ENCODE data around the gene IL10RA. TPM values are rescaled to one million over a fixed set of nuclear protein-coding genes. Genes with fewer than 3 reads are reported as not detected.
A peak's percentile ranks its signal among the peaks of the same experiment; 100 is the strongest.

IL10RA gene
- polyA plus RNA-seq, 3 donors: 152 to 413 (median 226) TPM

DNA sequence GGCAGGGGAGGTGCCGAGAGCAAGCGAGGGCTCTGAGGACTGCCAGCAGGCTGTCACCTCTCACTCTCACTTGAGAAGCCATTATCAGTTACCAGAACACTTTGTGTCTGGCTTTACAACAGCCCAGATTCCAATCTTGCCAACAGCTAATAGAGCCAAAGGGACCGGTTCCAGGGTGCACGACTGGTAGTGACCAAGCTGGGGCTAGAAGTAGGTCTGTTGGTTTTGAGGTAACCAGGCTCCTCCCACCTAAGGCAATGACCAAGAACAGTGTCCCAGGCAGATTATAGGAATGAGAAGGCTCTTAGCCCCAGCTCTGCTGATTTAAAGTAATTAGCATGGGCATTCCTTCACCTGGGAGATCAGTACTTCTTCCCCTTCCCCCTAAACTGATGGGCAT, 7.2 kb upstream of the IL10RA start:
- no peak for DNase-seq
- 92% methylated on average over 2 of the region's 4 CpGs for WGBS (ENCODE audit: insufficient coverage)
- Mint-ChIP-seq H3K4me1 (peaks cover 85% of the 10 kb centered on the region), H3K36me3 (peaks cover 13 to 14% of the 10 kb centered on the region in 2 donors), H3K27ac (peak overlapping the region; percentile 97 to 100 (median 98)), H3K4me3 (peak overlapping the region in 1 of 2 donors; percentile 73), H3K27me3 (ENCODE audit: low read depth in 3 of 3) (peaks cover 0 to 4% (median 0%) of the 10 kb centered on the region in 3 donors), H3K9me3 (peaks cover 0 to 4% (median 0%) of the 10 kb centered on the region in 7 donors)
- H3K79me2 ChIP-seq (ENCODE audit: insufficient read depth, low read length): peaks cover 3% of the 10 kb centered on the region
- peaks cover 71 to 79% of the 10 kb centered on the region in 2 donors for H3K4me1 ChIP-seq (ENCODE audit: control insufficient read depth in 1 of 2, insufficient read depth in 2 of 2, low read length in 2 of 2)
- no peak overlapping the region for H2AFZ ChIP-seq (ENCODE audit: insufficient read depth, low read depth, low read length, poor library complexity, severe bottlenecking)
- H3K9ac ChIP-seq (ENCODE audit: insufficient read depth, low read length, poor library complexity, severe bottlenecking): peak overlapping the region; percentile 72
- no peaks in the 10 kb centered on the region for H3K27me3 ChIP-seq (ENCODE audit: control insufficient read depth in 2 of 2, insufficient read depth in 2 of 2, low read length in 2 of 2)
- H3K36me3 ChIP-seq (replicated peaks in 1 of 2; ENCODE audit: control insufficient read depth in 1 of 2, insufficient read depth in 2 of 2, low read length in 2 of 2): no peaks in the 10 kb centered on the region
- TF ChIP-seq, protein P1, sequence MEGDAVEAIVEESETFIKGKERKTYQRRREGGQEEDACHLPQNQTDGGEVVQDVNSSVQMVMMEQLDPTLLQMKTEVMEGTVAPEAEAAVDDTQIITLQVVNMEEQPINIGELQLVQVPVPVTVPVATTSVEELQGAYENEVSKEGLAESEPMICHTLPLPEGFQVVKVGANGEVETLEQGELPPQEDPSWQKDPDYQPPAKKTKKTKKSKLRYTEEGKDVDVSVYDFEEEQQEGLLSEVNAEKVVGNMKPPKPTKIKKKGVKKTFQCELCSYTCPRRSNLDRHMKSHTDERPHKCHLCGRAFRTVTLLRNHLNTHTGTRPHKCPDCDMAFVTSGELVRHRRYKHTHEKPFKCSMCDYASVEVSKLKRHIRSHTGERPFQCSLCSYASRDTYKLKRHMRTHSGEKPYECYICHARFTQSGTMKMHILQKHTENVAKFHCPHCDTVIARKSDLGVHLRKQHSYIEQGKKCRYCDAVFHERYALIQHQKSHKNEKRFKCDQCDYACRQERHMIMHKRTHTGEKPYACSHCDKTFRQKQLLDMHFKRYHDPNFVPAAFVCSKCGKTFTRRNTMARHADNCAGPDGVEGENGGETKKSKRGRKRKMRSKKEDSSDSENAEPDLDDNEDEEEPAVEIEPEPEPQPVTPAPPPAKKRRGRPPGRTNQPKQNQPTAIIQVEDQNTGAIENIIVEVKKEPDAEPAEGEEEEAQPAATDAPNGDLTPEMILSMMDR (IDR thresholded peaks at IDR 0.05): no peak
- peak overlapping the region in 1 of 3 experiments; percentile 57 for H3K4me3 ChIP-seq (replicated peaks in 1 of 3; ENCODE audit: low read depth in 2 of 3, low read length in 3 of 3)
- no peaks in the 10 kb centered on the region for H4K20me1 ChIP-seq (ENCODE audit: insufficient read depth, low read length)
- H3K9me3 ChIP-seq (replicated peaks in 1 of 2; ENCODE audit: control insufficient read depth in 1 of 2, insufficient read depth in 1 of 2, low read length in 2 of 2): no peaks in the 10 kb centered on the region
- peak overlapping the region; percentile 93 to 98 for H3K27ac ChIP-seq (ENCODE audit: low read depth in 1 of 2, low read length in 2 of 2)
- H3K4me2 ChIP-seq (replicated peaks; ENCODE audit: extremely low read depth, low read length, poor library complexity, severe bottlenecking): peak overlapping the region; percentile 66
- intact Hi-C loops (cut with micrococcal nuclease): loop anchor here in 1 of 2 donors (1.0 kb wide), 1 partner anchor 9 kb away; no protein-coding TSS in a partner anchor

DNA sequence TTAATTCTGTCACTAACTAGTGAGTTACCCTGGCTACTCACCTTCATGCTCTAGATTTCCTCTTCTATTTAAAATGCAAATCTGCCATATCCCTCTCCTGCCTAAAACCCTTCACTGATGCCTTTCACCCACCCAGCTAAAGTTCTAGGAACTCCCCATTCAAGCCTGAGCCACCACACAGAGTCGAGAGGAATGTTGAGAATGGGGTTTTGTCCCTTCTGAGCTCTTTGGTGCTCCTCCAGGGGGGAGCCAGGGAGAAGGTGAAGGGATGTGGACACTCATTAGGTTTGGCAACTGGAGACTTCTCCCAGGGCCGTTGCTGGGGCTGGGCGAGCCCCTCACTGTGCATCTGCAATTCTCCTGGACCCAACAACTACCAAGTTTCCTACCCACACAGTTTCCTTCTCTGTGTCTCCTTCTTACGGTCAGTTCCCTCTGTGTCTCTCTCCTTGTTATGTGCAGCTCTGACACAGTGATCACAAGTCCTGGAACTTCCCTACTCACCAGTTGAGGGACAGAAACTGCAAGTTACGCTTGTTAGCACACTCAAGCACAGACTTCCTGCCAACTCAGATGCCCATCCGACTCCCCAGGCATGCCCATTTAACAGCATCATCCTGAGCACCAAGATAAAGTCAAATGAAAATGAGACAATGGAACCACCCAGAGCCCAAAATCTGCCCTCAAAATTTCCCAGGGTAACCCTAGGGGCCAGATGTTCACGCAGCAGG, 6.5 kb upstream of the IL10RA start:
- H3K27me3 ChIP-seq (ENCODE audit: control insufficient read depth in 2 of 2, insufficient read depth in 2 of 2, low read length in 2 of 2): no peaks in the 10 kb centered on the region
- H3K9ac ChIP-seq (ENCODE audit: insufficient read depth, low read length, poor library complexity, severe bottlenecking): peak overlapping the region; percentile 72
- no peaks in the 10 kb centered on the region for H3K36me3 ChIP-seq (replicated peaks in 1 of 2; ENCODE audit: control insufficient read depth in 1 of 2, insufficient read depth in 2 of 2, low read length in 2 of 2)
- Mint-ChIP-seq H3K4me3 (peak overlapping the region; percentile 54 to 73), H3K4me1 (peaks cover 85% of the 10 kb centered on the region), H3K9me3 (peaks cover 0 to 5% (median 0%) of the 10 kb centered on the region in 7 donors), H3K27ac (peak overlapping the region; percentile 97 to 100 (median 98)), H3K36me3 (peaks cover 15% of the 10 kb centered on the region in 2 donors), H3K27me3 (ENCODE audit: low read depth in 3 of 3) (peaks cover 0 to 3% (median 1%) of the 10 kb centered on the region in 3 donors)
- TF ChIP-seq, protein P1 (IDR thresholded peaks at IDR 0.05): no peak
- peaks cover 6% of the 10 kb centered on the region for H3K79me2 ChIP-seq (ENCODE audit: insufficient read depth, low read length)
- intact Hi-C loops (cut with micrococcal nuclease): loop anchor here in 1 of 2 donors (1.0 kb wide), 1 partner anchor 9 kb away; no protein-coding TSS in a partner anchor
- H3K27ac ChIP-seq (ENCODE audit: low read depth in 1 of 2, low read length in 2 of 2): peak overlapping the region; percentile 93 to 98
- no peaks in the 10 kb centered on the region for H3K9me3 ChIP-seq (replicated peaks in 1 of 2; ENCODE audit: control insufficient read depth in 1 of 2, insufficient read depth in 1 of 2, low read length in 2 of 2)
- H4K20me1 ChIP-seq (ENCODE audit: insufficient read depth, low read length): no peaks in the 10 kb centered on the region
- H2AFZ ChIP-seq (ENCODE audit: insufficient read depth, low read depth, low read length, poor library complexity, severe bottlenecking): no peak overlapping the region
- peak overlapping the region in 1 of 3 experiments; percentile 57 for H3K4me3 ChIP-seq (replicated peaks in 1 of 3; ENCODE audit: low read depth in 2 of 3, low read length in 3 of 3)
- peak overlapping the region; percentile 66 for H3K4me2 ChIP-seq (replicated peaks; ENCODE audit: extremely low read depth, low read length, poor library complexity, severe bottlenecking)
- peak; percentile 89 to 97 (median 90) for DNase-seq
- peaks cover 67 to 77% of the 10 kb centered on the region in 2 donors for H3K4me1 ChIP-seq (ENCODE audit: control insufficient read depth in 1 of 2, insufficient read depth in 2 of 2, low read length in 2 of 2)
- 14% methylated on average over 4 of the region's 7 CpGs for WGBS (ENCODE audit: insufficient coverage)
